Esophagus squamous epithelium (tissue), 4 donors: ENCODE measurements around the gene BRPF3.

Experiments
- POLR2A ChIP-seq, 4 donors: fragments of 450-650 bp; IDR thresholded peaks; one replicate each; pipeline ENCODE4 v1.6.1; 2017; ENCODE audit warnings: antibody characterized with exemption in 4 of 4, mild to moderate bottlenecking in 4 of 4, moderate library complexity in 3 of 4
- TF ChIP-seq, protein P1 (sequence below), 6 experiments: fragments of 450-650 bp in 4 of 6; fragments of 200-600 bp in 2 of 6; sonication (generic) in 2 of 6; IDR thresholded peaks; one replicate each; pipeline ENCODE4 v1.5.1; 2016 to 2019; ENCODE audit warnings: antibody characterized with exemption in 6 of 6, mild to moderate bottlenecking in 4 of 6, moderate library complexity in 4 of 6

DNA sequence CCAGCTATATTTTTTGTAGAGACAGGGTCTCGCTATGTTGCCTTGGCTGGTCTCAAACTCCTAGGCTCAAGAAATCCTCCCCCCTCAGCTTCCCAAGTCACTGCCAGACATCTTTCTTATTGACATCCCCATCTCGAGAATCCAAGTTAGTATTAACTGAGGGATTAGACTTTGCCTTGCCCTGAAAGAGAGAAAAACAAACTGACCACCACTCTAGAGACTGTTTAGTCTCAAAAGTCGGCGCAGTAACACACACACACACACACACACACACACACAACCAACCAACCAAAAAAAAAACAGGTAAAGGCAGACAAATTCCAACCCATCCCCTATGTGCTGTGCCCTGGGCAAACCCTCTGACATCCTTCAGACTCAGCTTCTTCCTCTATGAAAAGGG, 46.1 kb downstream of the BRPF3 start:
- TF ChIP-seq, protein P1, sequence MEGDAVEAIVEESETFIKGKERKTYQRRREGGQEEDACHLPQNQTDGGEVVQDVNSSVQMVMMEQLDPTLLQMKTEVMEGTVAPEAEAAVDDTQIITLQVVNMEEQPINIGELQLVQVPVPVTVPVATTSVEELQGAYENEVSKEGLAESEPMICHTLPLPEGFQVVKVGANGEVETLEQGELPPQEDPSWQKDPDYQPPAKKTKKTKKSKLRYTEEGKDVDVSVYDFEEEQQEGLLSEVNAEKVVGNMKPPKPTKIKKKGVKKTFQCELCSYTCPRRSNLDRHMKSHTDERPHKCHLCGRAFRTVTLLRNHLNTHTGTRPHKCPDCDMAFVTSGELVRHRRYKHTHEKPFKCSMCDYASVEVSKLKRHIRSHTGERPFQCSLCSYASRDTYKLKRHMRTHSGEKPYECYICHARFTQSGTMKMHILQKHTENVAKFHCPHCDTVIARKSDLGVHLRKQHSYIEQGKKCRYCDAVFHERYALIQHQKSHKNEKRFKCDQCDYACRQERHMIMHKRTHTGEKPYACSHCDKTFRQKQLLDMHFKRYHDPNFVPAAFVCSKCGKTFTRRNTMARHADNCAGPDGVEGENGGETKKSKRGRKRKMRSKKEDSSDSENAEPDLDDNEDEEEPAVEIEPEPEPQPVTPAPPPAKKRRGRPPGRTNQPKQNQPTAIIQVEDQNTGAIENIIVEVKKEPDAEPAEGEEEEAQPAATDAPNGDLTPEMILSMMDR (IDR thresholded peaks at IDR 0.05): no peak
- TF ChIP-seq POLR2A (IDR thresholded peaks at IDR 0.05): no peak
